GM19452 (cell line): ENCODE data around the gene NEK9.
A peak's percentile ranks its signal among the peaks of the same experiment; 100 is the strongest.
"Not testable (repeated sequence)": the region's sequence is repeated elsewhere in the genome, so short reads cannot be mapped to it uniquely, and the experiment has no call there.

Source experiments
- ATAC-seq: cut with Tn5 transposase; IDR thresholded peaks from one replicate; pipeline ENCODE4 v1.9.1; 2021; ENCODE audit not compliant: unreplicated experiment

The NEK9 gene

DNA sequence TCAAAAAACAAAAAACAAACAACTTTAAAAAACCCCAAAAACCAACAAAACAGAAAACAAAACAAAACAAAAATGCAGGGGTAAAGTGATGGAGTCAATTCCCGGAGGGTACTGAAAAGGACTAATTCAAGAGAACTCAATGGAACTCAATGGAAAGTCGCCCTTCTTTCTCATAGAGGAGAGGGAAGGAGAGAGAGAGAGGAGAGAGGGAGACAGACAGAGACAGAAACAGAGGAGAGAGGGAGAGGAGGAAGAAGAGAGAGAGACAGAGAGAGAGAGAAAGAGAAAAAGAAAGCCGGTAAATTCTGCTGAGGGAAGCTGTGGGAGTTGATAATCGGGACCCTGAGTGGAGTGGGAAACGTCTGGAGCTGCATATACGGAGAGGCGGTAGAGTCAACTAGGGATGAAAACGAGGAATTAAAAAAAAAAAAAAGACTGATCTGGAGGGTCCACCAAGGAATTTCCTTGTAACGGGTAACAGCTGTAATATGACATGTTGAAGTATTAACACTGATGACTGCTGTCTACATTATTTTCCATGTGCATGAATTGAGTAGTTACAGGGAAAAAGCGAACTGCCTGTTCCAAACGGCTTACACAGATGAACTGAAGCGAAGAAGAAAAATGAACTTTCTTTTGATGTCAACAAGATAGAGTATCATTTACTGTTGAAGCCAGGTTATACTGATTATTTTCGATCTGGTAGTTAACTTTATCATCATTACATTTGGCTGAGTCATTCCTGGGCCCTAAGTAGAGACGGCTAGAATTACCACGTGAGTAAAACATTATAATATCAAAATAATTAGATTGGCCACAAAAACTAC is 58.3 kb downstream of the NEK9 start:
- ATAC-seq: no peak

DNA sequence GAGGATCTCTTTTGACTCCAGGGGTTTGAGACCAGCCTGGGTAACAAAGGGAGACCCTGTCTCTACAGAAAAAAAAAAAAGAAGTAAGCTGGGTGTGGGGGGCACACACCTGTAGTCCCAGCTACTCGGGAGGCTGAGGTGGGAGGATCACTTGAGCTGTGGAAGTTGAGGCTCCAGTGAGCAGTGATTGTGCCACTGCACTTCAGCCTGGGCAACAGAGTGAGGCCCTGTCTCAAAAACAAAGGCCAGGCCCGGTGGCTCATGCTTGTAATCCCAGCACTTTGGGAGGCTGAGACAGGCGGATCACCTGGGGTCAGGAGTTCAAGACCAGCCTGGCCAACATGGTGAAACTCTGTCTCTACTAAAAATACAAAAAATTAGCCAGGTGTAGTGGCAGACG is 59.1 kb downstream of the NEK9 start:
- not testable (repeated sequence) for ATAC-seq

DNA sequence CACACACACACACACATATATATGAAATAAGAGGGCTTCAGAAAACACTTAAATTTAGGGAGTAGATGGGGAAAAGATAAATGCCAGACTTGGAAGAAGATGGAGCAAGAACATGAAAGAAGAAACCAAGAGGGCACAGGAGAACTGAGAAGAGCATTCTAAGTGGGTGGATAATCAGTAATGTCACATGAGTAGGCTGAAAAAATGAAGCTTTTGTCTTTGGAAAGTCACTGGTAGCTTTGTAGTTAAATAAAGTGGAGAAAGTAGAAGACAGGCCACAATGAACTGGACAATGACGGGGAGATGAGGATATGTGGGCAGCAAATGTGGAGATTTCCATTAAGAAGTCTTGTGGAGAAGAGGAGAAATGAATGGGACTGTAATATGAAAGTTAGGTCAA is 59.6 kb downstream of the NEK9 start:
- no peak for ATAC-seq

DNA sequence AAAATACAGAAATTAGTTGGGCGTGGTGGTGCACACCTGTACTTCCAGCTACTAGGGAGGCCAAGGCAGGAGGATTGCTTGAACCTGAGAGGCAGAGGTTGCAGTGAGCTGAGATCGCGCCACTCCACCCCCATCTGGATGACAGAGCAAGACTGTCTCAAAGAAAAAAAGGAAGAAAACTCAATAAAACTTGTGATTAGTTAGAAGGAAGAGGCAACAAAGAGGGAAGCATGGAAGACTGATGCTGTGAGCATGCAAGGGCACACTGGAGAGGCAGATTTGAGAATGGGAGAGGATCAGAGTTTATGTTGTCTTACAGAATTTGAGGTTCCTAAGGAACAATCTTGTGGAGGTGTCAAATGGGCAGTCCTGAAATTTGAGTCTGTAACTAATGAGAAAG is 60.2 kb downstream of the NEK9 start:
- no peak for ATAC-seq

DNA sequence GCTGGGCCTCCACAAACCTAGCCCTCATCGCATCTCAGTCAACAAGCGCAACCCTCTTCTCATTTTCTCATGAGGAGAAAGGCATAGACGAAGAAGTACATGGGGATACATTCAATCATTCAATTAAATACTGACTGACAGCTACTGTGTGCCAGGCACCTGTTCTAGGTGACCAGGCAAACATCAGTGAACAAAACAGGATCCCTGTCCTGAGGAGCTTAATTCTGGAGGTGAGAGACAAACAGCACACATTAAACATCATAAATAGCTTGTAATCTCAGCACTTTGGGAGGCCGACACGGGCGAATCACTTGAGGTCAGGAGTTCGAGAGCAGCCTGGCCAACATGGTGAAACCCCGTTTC is 62.7 kb downstream of the NEK9 start:
- peak; percentile 13 for ATAC-seq

DNA sequence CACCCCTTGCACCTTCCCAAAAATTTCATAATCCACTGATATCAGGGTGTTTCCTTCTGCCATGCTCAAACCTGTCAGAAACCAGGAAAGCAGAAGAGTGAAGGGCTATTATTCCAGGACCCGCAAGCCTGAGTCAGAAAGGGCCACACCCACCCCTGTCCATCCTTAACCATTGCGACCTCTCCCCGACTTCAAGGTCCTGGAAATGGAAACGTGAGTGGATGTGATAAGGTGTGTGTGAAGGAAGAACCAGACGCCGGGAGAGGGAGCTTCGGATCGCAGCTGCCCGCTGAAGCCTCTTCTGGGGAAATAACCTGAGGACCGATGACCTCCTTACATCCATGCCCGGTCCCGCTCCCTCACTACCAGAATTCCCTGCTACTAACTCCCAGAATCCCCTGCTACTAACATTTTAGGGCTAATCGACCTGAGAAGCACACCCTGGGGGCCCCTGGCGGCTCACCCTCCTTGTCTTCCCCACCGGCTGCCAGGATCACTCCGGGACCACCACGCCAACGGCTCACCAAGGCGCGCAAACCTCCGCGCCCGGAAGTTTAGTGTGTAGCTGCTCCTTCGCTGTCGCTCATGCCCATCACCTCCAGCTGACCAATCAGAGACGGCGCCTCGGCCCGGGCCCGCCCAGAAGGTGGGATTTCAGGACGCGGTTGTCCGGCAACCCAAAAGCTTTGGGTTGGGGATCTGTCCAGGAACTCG is 63.2 kb downstream of the NEK9 start, which contains the start of gene ACYP1:
Gene ACYP1 (minus strand): TSS at position 534 of the 714 bp plus-strand sequence. CDS start 471 bp downstream, at position 63.
- peak; percentile 97 for ATAC-seq

DNA sequence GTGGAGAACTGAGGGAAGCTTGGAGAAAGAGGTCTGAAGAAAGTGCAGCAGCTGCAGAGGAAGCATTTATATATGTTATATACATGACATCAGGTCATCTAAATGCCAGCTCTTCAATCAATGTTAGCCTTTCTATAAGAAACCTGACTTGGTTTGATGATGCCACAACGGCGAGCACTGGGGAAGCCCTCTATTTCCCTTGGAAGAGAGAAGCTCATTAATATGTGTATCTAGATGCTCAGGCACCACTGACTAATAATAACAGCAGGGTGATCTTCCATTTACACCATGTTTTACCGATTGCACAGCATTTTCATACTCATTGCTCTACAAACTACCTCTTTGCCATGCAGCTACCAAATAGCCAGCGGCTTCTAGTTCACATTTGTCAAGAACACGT is 63.8 kb downstream of the NEK9 start:
- ATAC-seq: no peak

DNA sequence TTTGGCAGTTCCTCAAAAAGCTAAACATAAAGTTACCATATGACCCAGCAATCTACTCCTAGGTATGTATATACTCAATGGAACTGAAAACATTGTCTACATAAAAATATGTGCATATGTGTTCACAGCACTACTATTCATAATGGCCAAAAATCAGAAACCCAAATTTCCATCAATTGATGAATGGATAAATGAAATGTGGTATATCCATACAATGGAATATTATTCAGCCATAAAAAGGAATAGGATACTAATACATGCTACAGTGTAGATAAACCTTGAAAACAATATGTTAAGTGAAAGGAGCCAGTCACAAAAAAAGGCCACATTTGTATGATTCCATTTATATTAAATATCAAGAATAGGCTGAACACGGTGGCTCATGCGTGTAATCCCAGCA is 66.4 kb downstream of the NEK9 start:
- no peak for ATAC-seq

DNA sequence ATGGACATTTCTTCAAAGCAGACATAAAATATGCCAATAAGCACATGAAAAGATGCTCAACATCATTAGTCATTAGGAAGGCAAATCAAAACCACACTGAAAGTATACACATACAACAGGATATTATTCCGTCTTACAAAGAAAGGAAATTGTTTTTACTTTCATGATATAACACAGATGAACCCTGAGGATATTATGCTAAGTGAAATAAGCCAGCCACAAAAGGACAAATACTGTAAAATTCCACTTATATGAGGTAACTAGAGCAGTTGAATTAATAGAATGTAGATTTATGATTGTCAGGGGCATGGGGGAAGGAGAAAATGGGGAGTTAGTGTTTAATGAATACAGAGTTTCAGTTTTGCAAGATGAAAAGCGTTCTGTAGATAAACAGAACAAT is 67.2 kb downstream of the NEK9 start:
- ATAC-seq: no peak

DNA sequence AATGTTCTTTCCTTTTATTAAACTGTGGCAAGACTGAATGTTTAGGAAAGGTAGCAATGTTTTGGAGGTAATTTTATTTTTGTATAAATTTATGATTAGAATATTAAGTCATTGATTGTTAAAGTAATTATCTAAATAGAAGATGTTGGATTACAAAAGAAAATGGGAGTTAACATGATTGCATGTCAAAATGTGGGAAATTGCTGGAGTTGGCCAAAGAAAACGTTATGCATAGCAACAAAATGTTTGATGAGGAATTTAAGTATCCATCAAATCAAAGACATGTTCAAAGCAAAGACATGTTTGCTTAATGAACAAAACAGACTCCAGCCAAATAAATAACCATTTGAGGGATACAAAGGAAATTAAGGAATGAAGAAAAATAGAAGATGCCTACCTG is 72.4 kb downstream of the NEK9 start:
- ATAC-seq: no peak

DNA sequence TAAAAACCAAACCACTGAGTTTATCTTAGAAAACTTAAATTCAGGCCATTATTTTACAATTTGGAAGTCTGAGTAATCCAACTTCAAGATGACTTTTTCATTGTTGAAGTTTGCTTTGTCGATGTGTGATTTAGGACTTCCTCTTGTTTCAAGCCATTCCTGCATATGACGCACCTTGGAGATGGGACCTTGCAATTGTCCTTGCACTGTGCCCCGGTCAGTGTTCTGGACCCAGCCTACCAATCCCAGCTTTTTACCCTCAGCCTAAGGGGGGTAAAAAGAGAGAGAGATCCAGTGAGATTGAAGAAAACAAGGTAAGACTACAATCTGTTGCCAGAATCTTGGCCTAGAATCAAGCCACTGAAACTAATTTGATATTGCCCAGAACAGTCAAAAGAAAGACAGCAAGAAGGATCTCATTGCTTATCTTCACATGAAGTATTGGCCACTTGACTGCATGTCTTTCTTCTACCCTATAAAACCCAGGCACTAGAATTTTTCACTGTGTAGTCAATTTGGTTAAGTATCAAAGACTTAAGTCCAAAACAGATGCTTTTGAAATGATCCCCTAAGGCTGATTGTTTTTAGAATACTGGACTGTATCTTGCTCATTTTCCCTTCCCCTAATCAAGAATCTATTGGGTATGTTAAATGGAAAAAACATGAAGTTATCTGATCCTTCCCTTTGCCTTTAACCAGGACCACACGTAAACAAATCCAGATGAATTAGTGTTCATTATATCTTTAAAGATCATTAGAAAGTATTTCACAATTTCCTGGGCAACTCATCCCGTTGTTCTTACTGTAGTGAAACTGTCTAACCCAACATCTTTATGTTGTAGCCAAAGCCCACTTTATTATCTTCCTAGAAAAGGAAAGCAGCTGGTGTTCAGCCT is 73.2 kb downstream of the NEK9 start:
- ATAC-seq: no peak

DNA sequence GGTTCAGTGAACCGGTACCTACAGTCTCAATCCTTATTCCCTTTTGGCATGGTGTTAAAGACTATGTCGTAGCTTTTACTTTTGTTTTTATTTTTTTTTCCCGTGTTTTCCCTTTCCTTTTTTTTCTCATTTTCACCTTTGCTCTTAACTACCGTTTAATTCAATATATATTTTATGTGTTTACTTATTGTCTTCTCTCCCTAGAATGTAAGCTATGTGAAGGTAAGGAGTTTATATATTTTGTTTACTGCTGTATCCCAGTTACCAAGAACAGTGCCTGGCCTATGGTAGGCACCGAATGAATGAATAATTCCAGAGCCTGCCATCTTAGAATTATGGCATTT is 75.3 kb downstream of the NEK9 start:
- no peak for ATAC-seq

DNA sequence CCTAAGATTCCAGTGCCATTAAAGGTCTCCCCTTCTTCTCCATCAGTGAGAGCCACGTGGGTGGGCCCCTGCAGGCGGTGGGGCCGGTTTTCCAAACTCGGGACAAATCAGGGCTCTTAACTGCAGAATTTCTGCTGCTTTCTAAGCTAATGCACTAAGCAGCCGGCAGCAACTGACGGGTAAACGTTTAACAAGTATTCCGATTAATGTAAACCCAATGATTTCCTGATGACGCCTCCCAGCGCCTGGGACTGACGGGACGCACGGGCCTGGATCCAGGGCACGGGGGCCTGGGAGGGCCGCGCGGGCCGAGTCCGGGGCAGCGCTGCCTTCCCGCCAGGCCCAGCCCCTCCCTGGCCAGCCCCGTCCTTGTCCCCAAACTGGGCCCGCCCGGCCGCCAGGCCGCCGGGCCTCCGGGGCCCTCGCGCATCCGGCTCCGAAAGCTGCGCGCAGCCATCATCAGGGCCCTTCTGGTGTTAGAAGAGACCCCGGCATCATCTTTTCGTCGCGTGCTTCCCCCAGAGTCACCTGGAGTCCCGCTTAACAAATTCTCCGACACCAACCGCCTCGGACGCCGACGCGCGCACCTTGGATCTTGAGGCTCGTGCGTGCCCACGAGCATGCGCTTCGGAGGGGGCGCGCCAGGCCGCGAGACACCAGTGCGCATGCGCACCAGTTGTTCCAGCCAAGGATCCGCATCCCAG is 75.8 kb downstream of the NEK9 start, which contains the start of gene MLH3:
Gene MLH3 (minus strand): TSS at position 616 of the 704 bp plus-strand sequence. CDS start 1,812 bp downstream, outside the sequence.
- ATAC-seq: peak; percentile 67

DNA sequence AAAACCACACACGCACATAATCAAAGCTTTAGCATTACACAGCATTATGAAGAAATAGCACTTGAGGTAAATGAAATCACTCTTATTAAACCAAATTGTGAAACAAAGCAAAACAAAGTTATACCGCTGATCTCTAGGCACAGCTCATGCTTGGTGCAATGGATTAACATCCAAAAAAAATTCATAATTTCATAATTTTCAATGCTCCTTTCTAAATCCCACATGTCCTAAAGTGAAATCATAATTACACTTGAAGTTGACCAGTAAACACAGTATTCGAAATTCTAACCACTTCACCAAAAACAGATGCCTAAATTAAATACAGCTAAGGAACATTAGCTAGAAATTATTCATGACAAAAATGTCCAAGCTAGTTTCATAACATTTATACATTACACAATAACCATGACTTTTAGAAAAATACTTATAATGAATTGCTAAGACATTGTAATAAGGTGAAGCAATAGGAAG is 77.1 kb downstream of the NEK9 start:
- ATAC-seq: no peak

DNA sequence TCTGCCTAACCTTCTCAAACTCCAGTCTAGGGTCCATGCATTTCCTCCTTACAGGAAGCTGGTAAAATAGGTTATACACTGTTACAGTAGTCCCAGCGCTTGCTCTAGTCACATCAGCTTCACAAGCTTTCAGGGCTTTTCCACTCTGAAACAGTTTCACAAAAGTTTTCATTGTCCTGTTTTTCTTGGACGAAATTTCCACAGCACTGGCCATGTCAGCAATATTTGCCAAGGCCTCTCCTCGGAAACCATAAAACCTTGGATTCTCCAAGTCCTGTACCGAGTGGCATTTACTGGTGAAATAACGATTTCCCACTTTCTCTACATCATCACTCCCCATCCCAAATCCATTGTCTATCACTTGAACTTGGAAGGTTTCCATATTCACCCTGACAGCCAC is 77.7 kb downstream of the NEK9 start:
- no peak for ATAC-seq

DNA sequence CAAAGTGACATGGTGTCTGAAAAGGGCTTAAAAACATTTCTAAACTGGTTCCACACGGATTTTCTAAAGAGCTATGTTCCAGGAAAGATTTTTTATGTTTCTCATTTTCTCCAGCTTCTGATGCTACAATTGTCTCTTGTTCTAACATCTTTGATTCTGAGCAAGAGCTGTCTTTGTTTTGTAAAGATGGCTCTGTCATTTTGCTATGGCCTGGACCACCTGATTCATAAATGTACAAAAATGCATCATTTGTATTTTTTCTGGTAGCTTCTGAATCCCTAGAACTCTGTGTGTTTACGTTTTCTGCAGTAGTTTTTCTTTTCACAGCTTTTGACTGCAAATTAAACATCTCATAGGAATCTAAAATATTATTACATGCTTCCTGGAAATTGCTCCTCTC is 78.7 kb downstream of the NEK9 start:
- no peak for ATAC-seq

DNA sequence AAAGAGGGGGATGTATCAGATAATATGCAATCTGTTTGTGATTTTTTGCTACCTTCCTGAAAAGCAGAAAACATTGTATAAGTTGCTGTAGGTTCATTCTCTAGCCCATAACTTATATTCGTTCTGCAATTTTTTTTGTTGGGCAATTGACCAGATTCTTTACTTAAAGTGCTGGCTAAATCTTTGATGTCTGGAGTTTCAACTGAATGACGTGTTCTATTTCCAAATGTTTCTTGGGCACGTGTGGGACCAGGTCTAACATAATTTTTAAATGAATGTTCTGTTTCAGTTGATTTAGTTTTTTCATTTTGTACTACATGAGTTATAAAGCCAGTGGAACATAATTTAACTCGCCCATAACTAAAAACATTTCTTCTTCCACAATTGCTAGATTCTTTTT is 79.3 kb downstream of the NEK9 start:
- no peak for ATAC-seq

DNA sequence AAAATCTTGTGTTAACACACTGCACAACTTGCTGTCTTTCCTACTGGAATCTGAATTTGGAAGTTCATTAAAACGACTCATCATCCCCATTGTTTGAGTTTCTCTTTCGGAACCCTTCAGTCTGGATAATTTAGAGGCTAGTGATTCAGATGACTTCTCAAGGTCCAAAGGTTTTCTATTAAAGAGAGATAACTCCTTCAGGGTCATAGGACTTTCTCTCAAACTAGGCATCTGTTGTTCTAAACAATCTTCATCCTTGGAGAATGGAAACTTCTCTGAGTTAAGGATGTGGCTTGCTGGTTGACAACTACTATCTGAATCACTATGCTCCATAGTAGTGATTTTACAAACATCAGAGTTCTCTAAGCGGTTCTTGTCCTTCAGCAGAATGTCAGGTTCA is 79.9 kb downstream of the NEK9 start:
- ATAC-seq: no peak

DNA sequence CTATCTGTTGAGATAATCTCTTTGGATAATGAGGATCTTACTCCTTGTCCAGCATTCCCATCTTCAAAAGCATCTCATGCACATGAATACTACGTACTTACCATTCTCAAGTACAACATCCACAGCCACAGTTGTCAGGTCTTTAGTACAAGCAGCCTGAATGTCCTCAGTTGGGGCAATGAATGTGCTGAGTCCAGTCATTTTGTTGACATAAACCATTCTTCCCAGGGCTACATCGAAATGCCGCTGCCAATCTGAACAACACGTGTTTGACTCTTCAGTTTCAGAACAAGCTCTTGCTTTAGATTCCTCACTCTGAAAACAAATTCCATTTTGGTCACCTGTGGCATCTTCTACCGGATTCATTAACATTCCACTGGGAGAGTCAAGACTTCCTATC is 80.6 kb downstream of the NEK9 start:
- no peak for ATAC-seq

DNA sequence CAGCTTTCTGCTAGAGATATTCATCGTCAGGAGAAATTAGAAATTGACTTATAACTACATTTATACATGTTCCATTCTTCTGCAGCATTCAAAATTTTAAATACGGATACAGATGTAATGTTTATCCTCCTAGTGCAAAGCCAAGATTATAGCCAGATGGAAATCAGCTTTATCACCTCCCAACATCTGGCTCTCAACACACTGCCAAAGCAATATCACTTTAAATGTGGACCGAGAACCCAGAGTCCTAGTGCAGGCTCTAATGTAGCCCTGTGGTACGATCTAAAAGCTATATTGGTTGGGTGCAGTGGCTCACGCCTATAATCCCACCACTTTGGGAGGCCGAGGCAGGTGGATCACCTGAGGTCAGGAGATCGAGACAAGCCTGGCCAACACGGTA is 82.1 kb downstream of the NEK9 start:
- no peak for ATAC-seq

DNA sequence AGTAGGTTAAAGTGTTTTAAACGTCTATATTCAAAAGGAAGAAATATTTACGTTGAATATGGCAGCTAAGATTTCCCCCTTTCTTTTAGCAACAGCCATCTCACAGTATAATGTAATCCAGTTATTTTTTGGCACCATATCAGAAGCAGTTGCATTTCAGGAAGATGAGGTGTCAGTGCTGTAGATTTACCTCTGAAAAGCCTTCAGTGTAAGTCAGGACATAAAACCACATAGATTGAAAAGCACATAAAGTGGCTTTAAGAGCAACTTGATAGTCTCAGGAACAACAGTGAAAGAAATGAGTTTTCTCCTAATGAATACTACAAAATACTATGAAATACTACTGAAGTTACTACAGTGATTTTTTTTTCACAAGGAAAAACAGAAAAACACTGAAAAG is 82.5 kb downstream of the NEK9 start:
- ATAC-seq: no peak
